Naive thymus-derived CD4-positive, alpha-beta T cell (primary cell): ENCODE measurements around the gene RRP9. TPM values are rescaled to one million over a fixed set of nuclear protein-coding genes. Genes with fewer than 3 reads are reported as not detected.

Experiments used
- ATAC-seq: fragments of 150-1000 bp; cut with Tn5 transposase; 2 replicates; pipeline ENCODE4 v1.10.0; 2021; ENCODE audit warnings: mild to moderate bottlenecking, moderate library complexity
- CTCF ChIA-PET: fragments of 350-600 bp; sonication (Branson Sonifier 250); formaldehyde crosslinking; loops from one replicate; lab custom pipeline; 2021; ENCODE audit warnings: antibody characterized with exemption; lab: Charles Lee
- POLR2A ChIA-PET: fragments of 350-600 bp; sonication (Branson Sonifier 250); formaldehyde crosslinking; loops from one replicate; lab custom pipeline; 2021; ENCODE audit warnings: antibody characterized with exemption, inconsistent platforms; lab: Charles Lee
- DNase-seq, 9 donors: peaks; one replicate each; pipeline versions ENCODE4 v3.0.0 to v3.0.0-alpha.2; 2020 to 2022; ENCODE audit warnings: mixed read lengths in 1 of 9
- H3K27ac ChIP-seq: one replicate; pipeline ENCODE4 v1.7.0; 2013; ENCODE audit warnings: mild to moderate bottlenecking, low read depth, low read length, moderate library complexity
- H3K27me3 ChIP-seq, 2 donors: one replicate each; pipeline ENCODE4 v1.7.0; 2013; ENCODE audit warnings: low read length in 2 of 2, mild to moderate bottlenecking in 2 of 2, moderate library complexity in 2 of 2; ENCODE audit not compliant: control insufficient read depth in 2 of 2, insufficient read depth in 2 of 2
- H3K36me3 ChIP-seq, 3 experiments: 1 replicate in 2 of 3; 2 replicates in 1 of 3; pipeline ENCODE4 v1.7.0; 2013; ENCODE audit warnings: low read length in 3 of 3, mild to moderate bottlenecking in 3 of 3, moderate library complexity in 1 of 3; ENCODE audit not compliant: insufficient read depth in 3 of 3, control insufficient read depth in 2 of 3
- H3K4me1 ChIP-seq, 2 donors: one replicate each; pipeline ENCODE4 v1.7.0; 2013; ENCODE audit warnings: low read length in 2 of 2, mild to moderate bottlenecking in 2 of 2, moderate library complexity in 1 of 2; ENCODE audit not compliant: control insufficient read depth in 2 of 2, insufficient read depth in 2 of 2
- H3K4me3 ChIP-seq: 2 replicates; pipeline ENCODE4 v1.7.0; 2013; ENCODE audit warnings: mild to moderate bottlenecking, low read length
- H3K9me3 ChIP-seq, 3 experiments: 1 replicate in 2 of 3; 2 replicates in 1 of 3; pipeline ENCODE4 v1.7.0; 2013; ENCODE audit warnings: low read length in 3 of 3; ENCODE audit not compliant: control insufficient read depth in 2 of 3
- H3K27ac Mint-ChIP-seq, 9 donors: one replicate each; pipeline ENCODE4 v1.8.0; 2020 to 2022; ENCODE audit warnings: mixed read lengths in 9 of 9, mild to moderate bottlenecking in 8 of 9, moderate library complexity in 5 of 9, inconsistent platforms in 2 of 9
- H3K27me3 Mint-ChIP-seq, 5 donors: one replicate each; pipeline ENCODE4 v1.8.0; 2021 to 2022; ENCODE audit warnings: mixed read lengths in 5 of 5, mild to moderate bottlenecking in 1 of 5
- H3K36me3 Mint-ChIP-seq, 5 donors: one replicate each; pipeline ENCODE4 v1.8.0; 2020 to 2022; ENCODE audit warnings: mixed read lengths in 5 of 5, mild to moderate bottlenecking in 3 of 5, inconsistent platforms in 1 of 5
- H3K4me1 Mint-ChIP-seq, 7 donors: one replicate each; pipeline ENCODE4 v1.8.0; 2020 to 2022; ENCODE audit warnings: mixed read lengths in 7 of 7, mild to moderate bottlenecking in 3 of 7, inconsistent platforms in 1 of 7
- H3K4me3 Mint-ChIP-seq, 10 donors: one replicate each; pipeline ENCODE4 v1.8.0; 2020 to 2022; ENCODE audit warnings: mild to moderate bottlenecking in 10 of 10, mixed read lengths in 10 of 10, moderate library complexity in 6 of 10, inconsistent platforms in 2 of 10
- H3K9me3 Mint-ChIP-seq, 11 donors: one replicate each; pipeline ENCODE4 v1.8.0; 2020 to 2022; ENCODE audit warnings: mixed read lengths in 11 of 11, mild to moderate bottlenecking in 4 of 11, inconsistent platforms in 1 of 11, moderate library complexity in 1 of 11
- intact Hi-C, 2 donors: fragments of 100-400 bp; cut with micrococcal nuclease; formaldehyde crosslinking; loops; one replicate each; pipeline ENCODE4 v1.15.1; 2023
- polyA plus RNA-seq, 2 donors: library from polyadenylated mRNA; unstranded; fragments of 300-500 nt; fragmentation: Illumina TruSeq; gene quantifications; one replicate each; pipeline ENCODE4 v1.2.3, GENCODE V29; 2021
- total RNA-seq, 6 experiments: library from RNA in 5 of 6; stranded (reverse) in 5 of 6; gene quantifications; 1 replicate in 5 of 6; 2 replicates in 1 of 6; pipeline ENCODE4 v1.2.3 and lab custom pipeline; 2021 to 2026

The RRP9 gene
- total and polyA plus RNA-seq, 7 experiments from 2014 or later: 10.2 to 34.2 (median 18.6) TPM

GRCh38 chr3:51894391-51894790, 47.3 kb downstream of the RRP9 start:
- no peaks in the 10 kb centered on the region for H3K36me3 Mint-ChIP-seq
- CTCF ChIA-PET: no interaction called here
- no peak overlapping the region for H3K27ac Mint-ChIP-seq

GRCh38 chr3:51891242-51892039, 50.3 kb downstream of the RRP9 start:
- no peak overlapping the region for H3K27ac ChIP-seq
- no peaks in the 10 kb centered on the region for H3K9me3 ChIP-seq
- CTCF ChIA-PET: no interaction called here
- DNase-seq: no peak
- intact Hi-C loops: no loop called here
- Mint-ChIP-seq H3K27me3 (peaks cover 9 to 25% (median 17%) of the 10 kb centered on the region in 5 donors), H3K4me3 (no peak overlapping the region), H3K27ac (no peak overlapping the region), H3K4me1 (peaks cover 0 to 16% (median 8%) of the 10 kb centered on the region in 7 donors), H3K36me3 (no peaks in the 10 kb centered on the region), H3K9me3 (peaks cover 0 to under 1% (median 0%) of the 10 kb centered on the region in 11 donors)
- no peaks in the 10 kb centered on the region for H3K27me3 ChIP-seq
- ATAC-seq: no peak
- POLR2A ChIA-PET: no interaction called here
- no peaks in the 10 kb centered on the region for H3K4me1 ChIP-seq
- no peaks in the 10 kb centered on the region for H3K36me3 ChIP-seq
- no peak overlapping the region for H3K4me3 ChIP-seq

More at GRCh38 chr3:51894391-51894790, 47.3 kb downstream of the RRP9 start:
- no peak overlapping the region for H3K4me3 ChIP-seq
- no peaks in the 10 kb centered on the region for H3K27me3 ChIP-seq
- no peaks in the 10 kb centered on the region for H3K4me1 ChIP-seq
- ATAC-seq (no peak), DNase-seq (no peak)
- no peaks in the 10 kb centered on the region for H3K36me3 ChIP-seq
- Mint-ChIP-seq H3K27me3 (peaks cover 19 to 39% (median 32%) of the 10 kb centered on the region in 5 donors), H3K4me1 (peaks cover 0 to 16% (median 8%) of the 10 kb centered on the region in 7 donors), H3K9me3 (peaks cover 0 to 1% (median 0%) of the 10 kb centered on the region in 11 donors), H3K4me3 (no peak overlapping the region)
- POLR2A ChIA-PET: no interaction called here
- H3K9me3 ChIP-seq: no peaks in the 10 kb centered on the region
- H3K27ac ChIP-seq: no peak overlapping the region
- intact Hi-C loops: no loop called here

- Mint-ChIP-seq H3K27ac (no peak overlapping the region), H3K9me3 (no peaks in the 10 kb centered on the region), H3K36me3 (no peaks in the 10 kb centered on the region), H3K27me3 (peaks cover 5 to 24% (median 16%) of the 10 kb centered on the region in 5 donors), H3K4me3 (no peak overlapping the region), H3K4me1 (peaks cover 0 to 16% (median 8%) of the 10 kb centered on the region in 7 donors)
- ChIA-PET CTCF (interaction anchor here (0.6 kb wide), 1 partner anchor 790 kb away, joined by 3 read pairs; no protein-coding TSS in a partner anchor), POLR2A (no interaction called here)
- no peaks in the 10 kb centered on the region for H3K9me3 ChIP-seq
- H3K27ac ChIP-seq: no peak overlapping the region
- DNase-seq (no peak), ATAC-seq (no peak)
- H3K36me3 ChIP-seq: no peaks in the 10 kb centered on the region
- H3K4me3 ChIP-seq: no peak overlapping the region
- H3K27me3 ChIP-seq: peaks cover 0 to 3% of the 10 kb centered on the region in 2 donors
- intact Hi-C loops: no loop called here
- no peaks in the 10 kb centered on the region for H3K4me1 ChIP-seq
Observed at GRCh38 chr3:51888463-51889105, 53.1 kb downstream of the RRP9 start.

GRCh38 chr3:51887620-51888019, 54.1 kb downstream of the RRP9 start:
- no peak for ATAC-seq
- ChIA-PET CTCF (no interaction called here), POLR2A (interaction anchor here (0.5 kb wide), 1 partner anchor 28 kb away, joined by 3 read pairs; no protein-coding TSS in a partner anchor)
- H3K4me3 Mint-ChIP-seq: no peak overlapping the region
- Histone ChIP-seq H3K36me3 (no peaks in the 10 kb centered on the region), H3K27me3 (peaks cover 0 to 3% of the 10 kb centered on the region in 2 donors), H3K27ac (no peak overlapping the region), H3K4me1 (no peaks in the 10 kb centered on the region), H3K9me3 (no peaks in the 10 kb centered on the region), H3K4me3 (no peak overlapping the region)
- H3K27ac Mint-ChIP-seq: no peak overlapping the region
- H3K27me3 Mint-ChIP-seq: peaks cover 5 to 26% (median 15%) of the 10 kb centered on the region in 5 donors
- DNase-seq: no peak
- no peaks in the 10 kb centered on the region for H3K36me3 Mint-ChIP-seq
- H3K9me3 Mint-ChIP-seq: no peaks in the 10 kb centered on the region
- intact Hi-C loops: no loop called here
- H3K4me1 Mint-ChIP-seq: peaks cover 0 to 16% (median 8%) of the 10 kb centered on the region in 7 donors

- Histone ChIP-seq H3K9me3 (no peaks in the 10 kb centered on the region), H3K36me3 (no peaks in the 10 kb centered on the region), H3K27ac (no peak overlapping the region), H3K4me1 (no peaks in the 10 kb centered on the region), H3K4me3 (no peak overlapping the region), H3K27me3 (peaks cover 0 to 3% of the 10 kb centered on the region in 2 donors)
- DNase-seq (no peak), ATAC-seq (no peak)
- ChIA-PET POLR2A (no interaction called here), CTCF (no interaction called here)
- intact Hi-C loops: no loop called here
- H3K4me1 Mint-ChIP-seq: peaks cover 0 to 9% (median 2%) of the 10 kb centered on the region in 7 donors
- no peaks in the 10 kb centered on the region for H3K9me3 Mint-ChIP-seq
- H3K27me3 Mint-ChIP-seq: peaks cover 5 to 36% (median 8%) of the 10 kb centered on the region in 5 donors
- H3K27ac Mint-ChIP-seq: no peak overlapping the region
- H3K36me3 Mint-ChIP-seq: no peaks in the 10 kb centered on the region
- H3K4me3 Mint-ChIP-seq: no peak overlapping the region
Observed at GRCh38 chr3:51886447-51886846, 55.3 kb downstream of the RRP9 start.
